HepG2 (cell line): ENCODE data around the gene NRDC. TPM values are rescaled to one million over a fixed set of nuclear protein-coding genes. Genes with fewer than 3 reads are reported as not detected.

Experiments
- ATAC-seq: fragments of 200-7000 bp; cut with Tn5 transposase; 3 replicates; pipeline ENCODE4 v1.9.1; 2020; ENCODE audit warnings: mild to moderate bottlenecking, moderate library complexity
- BruUV-seq: library from RNA; stranded (reverse); fragments of 400-500 nt; replicated peaks from 2 replicates; lab custom pipeline; 2021; lab: Mats Ljungman, UMichigan
- CTCF ChIA-PET: fragments of 300-600 bp; formaldehyde crosslinking; extraction: SDS; loops from one replicate; lab custom pipeline; 2021; ENCODE audit warnings: low total read pairs, inconsistent platforms, low intra/inter-chr PET ratio; lab: Yijun Ruan, JAX
- POLR2A ChIA-PET: fragments of 350-600 bp; sonication (Branson Sonifier 250); formaldehyde crosslinking; loops from one replicate; lab custom pipeline; 2020; ENCODE audit warnings: antibody characterized with exemption, inconsistent platforms; lab: Yijun Ruan, JAX
- DNase-seq: peaks from one replicate; pipeline ENCODE4 v3.0.0-alpha.2; 2015; ENCODE audit warnings: low spot score
- FAIRE-seq: peaks from 3 replicates; lab custom pipeline; 2011; peaks lifted over from hg19 to GRCh38; lab: Jason Lieb, UNC
- H2AFZ ChIP-seq: one replicate; pipeline ENCODE4 v1.6.1; 2011; ENCODE audit warnings: low read length, inconsistent platforms
- H3K27ac ChIP-seq: fragments of 300-600 bp; 3 replicates; pipeline ENCODE4 v1.8.0; 2011; ENCODE audit warnings: mixed run types, mild to moderate bottlenecking, mixed read lengths, low read length, inconsistent platforms; ENCODE audit not compliant: insufficient read depth; ENCODE audit errors: extremely low read length
- H3K27me3 ChIP-seq, 2 experiments: fragments of 200-600 bp in 1 of 2; 2 replicates in 1 of 2; 3 replicates in 1 of 2; pipeline versions ENCODE4 v1.6.0 to v1.8.0; 2011; ENCODE audit warnings: low read length in 2 of 2, mild to moderate bottlenecking in 2 of 2, moderate library complexity in 2 of 2, inconsistent platforms in 1 of 2; ENCODE audit not compliant: insufficient read depth in 2 of 2, control insufficient read depth in 1 of 2
- H3K36me3 ChIP-seq, 2 experiments: fragments of 200-600 bp in 1 of 2; replicated peaks in 1 of 2; 2 replicates in 1 of 2; 3 replicates in 1 of 2; pipeline versions ENCODE4 v1.5.1 to v1.8.0; 2011; ENCODE audit warnings: low read length in 2 of 2, inconsistent platforms in 1 of 2; ENCODE audit not compliant: insufficient read depth in 2 of 2, control insufficient read depth in 1 of 2
- H3K4me1 ChIP-seq: 2 replicates; pipeline ENCODE4 v1.5.1; 2012; ENCODE audit warnings: low read length, inconsistent platforms; ENCODE audit not compliant: insufficient read depth
- H3K4me2 ChIP-seq: 2 replicates; pipeline ENCODE4 v1.6.0; 2011; ENCODE audit warnings: low read depth, low read length, inconsistent platforms
- H3K4me3 ChIP-seq, 3 experiments: fragments of 200-600 bp in 1 of 3; sonication (generic), shearing (Covaris generic) in 1 of 3; replicated peaks in 1 of 3; 2 replicates each; pipeline ENCODE4 v1.5.1; 2011 to 2016; ENCODE audit warnings: low read length in 3 of 3, inconsistent platforms in 2 of 3, low read depth in 2 of 3, mild to moderate bottlenecking in 2 of 3, control low read depth in 1 of 3, mixed read lengths in 1 of 3; ENCODE audit not compliant: insufficient read depth in 1 of 3
- H3K79me2 ChIP-seq: one replicate; pipeline ENCODE4 v1.6.1; 2011; ENCODE audit warnings: low read length, inconsistent platforms; ENCODE audit not compliant: insufficient read depth
- H3K9ac ChIP-seq: 2 replicates; pipeline ENCODE4 v1.6.0; 2011; ENCODE audit warnings: mild to moderate bottlenecking, low read depth, low read length, inconsistent platforms; ENCODE audit not compliant: insufficient read depth
- H3K9me3 ChIP-seq: 2 replicates; pipeline ENCODE4 v1.5.1; 2012; ENCODE audit warnings: mild to moderate bottlenecking, low read length
- H4K20me1 ChIP-seq: 2 replicates; pipeline ENCODE4 v1.6.0; 2011; ENCODE audit warnings: inconsistent platforms, mild to moderate bottlenecking, low read length, moderate library complexity; ENCODE audit not compliant: insufficient read depth
- CEBPB ChIP-seq: IDR thresholded peaks from 2 replicates; pipeline ENCODE4 v1.6.1; 2011; ENCODE audit warnings: low read depth, low read length, improper control_type of control experiment, borderline replicate concordance
- MXI1 ChIP-seq: IDR thresholded peaks from 3 replicates; pipeline ENCODE4 v1.6.1; 2012; ENCODE audit warnings: low read depth, low read length, inconsistent platforms, borderline replicate concordance
- NAIF1 ChIP-seq: sonication (generic); formaldehyde crosslinking; IDR thresholded peaks from 2 replicates; pipeline ENCODE4 v1.5.0; 2020; ENCODE audit warnings: mild to moderate bottlenecking, missing genetic modification reagents, borderline replicate concordance
- NFKBIZ ChIP-seq: IDR thresholded peaks from 2 replicates; pipeline ENCODE4 v1.6.1; 2018; ENCODE audit warnings: missing genetic modification reagents, missing compliant biosample characterization
- REPIN1 ChIP-seq: sonication (generic); formaldehyde crosslinking; IDR thresholded peaks from 2 replicates; pipeline ENCODE4 v1.8.0; 2022; ENCODE audit warnings: missing genetic modification reagents, low read depth, mild to moderate bottlenecking, borderline replicate concordance
- RORA ChIP-seq: sonication (generic); formaldehyde crosslinking; IDR thresholded peaks from 2 replicates; pipeline ENCODE4 v1.5.0; 2020; ENCODE audit warnings: mild to moderate bottlenecking, missing genetic modification reagents, moderate library complexity
- ZBTB46 ChIP-seq: sonication (generic); formaldehyde crosslinking; IDR thresholded peaks from 2 replicates; pipeline ENCODE4 v1.4.0; 2020; ENCODE audit warnings: mild to moderate bottlenecking, missing genetic modification reagents, borderline replicate concordance
- ZC3H13 ChIP-seq: sonication (generic); formaldehyde crosslinking; IDR thresholded peaks from 2 replicates; pipeline ENCODE4 v1.8.1; 2023; ENCODE audit warnings: mild to moderate bottlenecking, missing genetic modification reagents, moderate library complexity
- ZMAT3 ChIP-seq: sonication (generic); formaldehyde crosslinking; conservative IDR thresholded peaks from 2 replicates; pipeline ENCODE4 v1.7.0; 2021; ENCODE audit warnings: missing genetic modification reagents
- WGBS: methylation state at CpG from one replicate; pipeline ENCODE4 v1.1.6; 2017; ENCODE audit warnings: low lambda C conversion rate; 5-methylcytosine and 5-hydroxymethylcytosine counted together
- in situ Hi-C: cut with HindIII; loops from 2 replicates; pipeline ENCODE4 v1.10.0; 2017; ENCODE audit warnings: low pct_unique_long_range_greater_than_20kb; ENCODE audit not compliant: extremely low pct_ligation_motif_present
- intact Hi-C: fragments of 100-400 bp; cut with micrococcal nuclease; formaldehyde crosslinking; loops from one replicate; pipeline ENCODE4 v1.10.0; 2022; ENCODE audit not compliant: unreplicated experiment
- polyA plus RNA-seq, 8 experiments: library from polyadenylated mRNA; depleted of rRNA in 3 of 8; stranded (reverse) in 7 of 8; unstranded in 1 of 8; fragments of >200 nt; fragmentation: Illumina TruSeq in 4 of 8; extraction: Trizol in 4 of 8; gene quantifications; 2 replicates each; pipeline versions ENCODE4 v1.2.1 to v1.2.3, GENCODE V29; 2011 to 2016; ENCODE audit warnings: low read depth in 4 of 8, missing spikeins in 1 of 8, mixed read lengths in 1 of 8; ENCODE audit not compliant: insufficient read depth in 1 of 8
- total RNA-seq, 5 experiments: library from RNA; depleted of rRNA; stranded (reverse); fragments of >200 nt; fragmentation: Illumina TruSeq; extraction: Trizol; gene quantifications; 2 replicates each; pipeline ENCODE4 v1.2.3, GENCODE V29; 2016; ENCODE audit warnings: low read depth in 1 of 5
- TF ChIP-seq, protein P1 (sequence below): sonication (generic); formaldehyde crosslinking; IDR thresholded peaks from 2 replicates; pipeline ENCODE4 v1.9.0; 2021; ENCODE audit warnings: missing genetic modification reagents, borderline replicate concordance

NRDC gene
- total and polyA plus RNA-seq, 2 of the 13 experiments (the other 11 are each of a cell fraction or from before 2014, with no cell fraction given) = 57.6 to 64.9 TPM

- H3K9ac ChIP-seq = no peak overlapping the region
- ChIA-PET POLR2A (no interaction called here), CTCF (no interaction called here)
- no peaks in the 10 kb centered on the region for H3K9me3 ChIP-seq
- intact Hi-C loops (no loop called here), in situ Hi-C loops (no loop called here)
- H3K4me2 ChIP-seq = no peak overlapping the region
- H2AFZ ChIP-seq = no peak overlapping the region
- ATAC-seq (no peak), DNase-seq (no peak), FAIRE-seq (no peak)
- H3K79me2 ChIP-seq = no peaks in the 10 kb centered on the region
- no peak overlapping the region for H3K4me3 ChIP-seq
- no peaks in the 10 kb centered on the region for H3K27me3 ChIP-seq
- no peak overlapping the region for H3K27ac ChIP-seq
- no peaks in the 10 kb centered on the region for H3K4me1 ChIP-seq
- no peaks in the 10 kb centered on the region for H4K20me1 ChIP-seq
- BruUV-seq = TSS peak; percentile 2
- peaks cover 39 to 86% of the 10 kb centered on the region in 2 experiments for H3K36me3 ChIP-seq
- 89% methylated on average over 1 of the region's 1 CpG for WGBS
- no peak for TF ChIP-seq REPIN1
- TF ChIP-seq, protein P1, sequence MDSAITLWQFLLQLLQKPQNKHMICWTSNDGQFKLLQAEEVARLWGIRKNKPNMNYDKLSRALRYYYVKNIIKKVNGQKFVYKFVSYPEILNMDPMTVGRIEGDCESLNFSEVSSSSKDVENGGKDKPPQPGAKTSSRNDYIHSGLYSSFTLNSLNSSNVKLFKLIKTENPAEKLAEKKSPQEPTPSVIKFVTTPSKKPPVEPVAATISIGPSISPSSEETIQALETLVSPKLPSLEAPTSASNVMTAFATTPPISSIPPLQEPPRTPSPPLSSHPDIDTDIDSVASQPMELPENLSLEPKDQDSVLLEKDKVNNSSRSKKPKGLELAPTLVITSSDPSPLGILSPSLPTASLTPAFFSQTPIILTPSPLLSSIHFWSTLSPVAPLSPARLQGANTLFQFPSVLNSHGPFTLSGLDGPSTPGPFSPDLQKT = no peak
- TF ChIP-seq NFKBIZ (CRISPR knock-in tag) = no peak
- no peak for TF ChIP-seq ZBTB46 (CRISPR knock-in tag)
- TF ChIP-seq CEBPB = no peak
- no peak for TF ChIP-seq ZMAT3 (CRISPR knock-in tag)
- TF ChIP-seq MXI1 = no peak
- no peak for TF ChIP-seq RORA (CRISPR knock-in tag)
- TF ChIP-seq NAIF1 (CRISPR knock-in tag) = no peak
- no peak for TF ChIP-seq ZC3H13
These were observed 89.2 kb downstream of the NRDC start for GRCh38 chr1:51789342-51789741.
